GM18517 (cell line): Measurements from ENCODE around the gene NTSR1.

ENCODE experiments used
- ATAC-seq: cut with Tn5 transposase; IDR thresholded peaks from one replicate; pipeline ENCODE4 v1.9.1; 2021; ENCODE audit warnings: mild to moderate bottlenecking, moderate library complexity; ENCODE audit not compliant: unreplicated experiment

NTSR1 gene

GRCh38 chr20:62737271-62737811 lies 28.7 kb downstream of the NTSR1 start:
- no peak for ATAC-seq

GRCh38 chr20:62738025-62738881 lies 29.6 kb downstream of the NTSR1 start:
- no peak for ATAC-seq

GRCh38 chr20:62739067-62739466 lies 30.4 kb downstream of the NTSR1 start:
- ATAC-seq, result no peak

GRCh38 chr20:62739581-62740285 lies 31.1 kb downstream of the NTSR1 start:
- peak; percentile 20 for ATAC-seq

GRCh38 chr20:62740286-62741141 lies 31.9 kb downstream of the NTSR1 start:
- ATAC-seq, result peak; percentile 78

GRCh38 chr20:62741191-62741691 lies 32.6 kb downstream of the NTSR1 start:
- no peak for ATAC-seq

GRCh38 chr20:62741701-62742491 lies 33.3 kb downstream of the NTSR1 start:
- no peak for ATAC-seq

- ATAC-seq, result no peak
Measured at GRCh38 chr20:62742550-62742949, 33.9 kb downstream of the NTSR1 start.

GRCh38 chr20:62742979-62743776 lies 34.5 kb downstream of the NTSR1 start:
- no peak for ATAC-seq

GRCh38 chr20:62743777-62744317 lies 35.2 kb downstream of the NTSR1 start:
- ATAC-seq, result no peak

- ATAC-seq, result no peak
Measured at GRCh38 chr20:62744741-62745191, 36.1 kb downstream of the NTSR1 start.

GRCh38 chr20:62745279-62745951 lies 36.8 kb downstream of the NTSR1 start:
- ATAC-seq, result no peak

GRCh38 chr20:62745952-62746288 lies 37.3 kb downstream of the NTSR1 start:
- no peak for ATAC-seq

- no peak for ATAC-seq
Measured at GRCh38 chr20:62748311-62748710, 39.7 kb downstream of the NTSR1 start.

- ATAC-seq, result no peak
Measured at GRCh38 chr20:62749851-62750445, 41.3 kb downstream of the NTSR1 start.

- ATAC-seq, result no peak
Measured at GRCh38 chr20:62751551-62752150, 43.0 kb downstream of the NTSR1 start.

- no peak for ATAC-seq
Measured at GRCh38 chr20:62752181-62752670, 43.6 kb downstream of the NTSR1 start.
